WI38 (cell line): ENCODE data around the gene SECISBP2.
A peak's percentile ranks its signal among the peaks of the same experiment; 100 is the strongest.

Experiments used
- H3K4me3 ChIP-seq: 2 replicates; pipeline ENCODE4 v1.5.1; 2011; ENCODE audit warnings: low read depth, mild to moderate bottlenecking, control low read depth, low read length
- TF ChIP-seq, protein P1 (sequence below): IDR thresholded peaks from 2 replicates; pipeline ENCODE4 v1.5.1; 2012; ENCODE audit warnings: low read depth, mild to moderate bottlenecking, control low read depth, low read length

Gene SECISBP2

DNA sequence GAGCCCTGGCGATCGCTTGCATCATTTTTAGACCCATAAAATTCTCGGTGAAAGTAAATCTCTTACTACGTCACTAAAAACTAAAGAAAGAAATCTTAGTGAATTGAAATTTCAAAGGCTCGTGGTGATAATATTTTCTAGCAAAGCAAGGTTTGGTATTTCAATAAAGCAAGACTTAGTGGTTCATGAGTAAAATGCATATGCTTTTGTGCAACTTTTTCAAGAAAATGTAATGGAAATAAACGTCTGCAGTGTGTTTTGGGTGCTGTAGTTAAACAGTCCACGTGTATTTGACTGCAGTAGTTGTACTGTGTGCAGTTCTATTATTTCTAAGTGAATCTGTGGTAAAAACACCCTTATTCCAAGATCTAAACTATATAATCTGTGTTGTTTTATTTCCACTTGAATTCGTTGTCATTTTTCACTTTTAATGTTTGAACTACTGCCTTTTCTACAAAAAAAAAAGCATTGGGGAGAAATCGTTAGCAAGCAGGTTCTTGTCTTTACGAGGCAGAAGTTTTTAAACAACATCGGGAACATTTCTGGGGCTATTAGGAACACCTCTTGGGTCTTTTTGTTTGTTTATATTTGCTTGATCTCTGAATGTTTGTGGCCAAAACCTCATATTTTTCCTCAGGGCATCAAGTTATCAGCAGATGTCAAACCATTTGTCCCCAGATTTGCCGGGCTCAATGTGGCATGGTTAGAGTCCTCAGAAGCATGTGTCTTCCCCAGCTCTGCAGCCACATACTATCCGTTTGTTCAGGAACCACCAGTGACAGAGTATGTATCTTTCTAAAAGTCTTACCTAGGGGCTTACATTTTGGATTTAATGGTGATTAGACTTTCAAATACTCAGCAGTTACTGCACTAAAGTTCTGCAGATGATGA lies 960 bp downstream of the SECISBP2 start:
- TF ChIP-seq, protein P1, sequence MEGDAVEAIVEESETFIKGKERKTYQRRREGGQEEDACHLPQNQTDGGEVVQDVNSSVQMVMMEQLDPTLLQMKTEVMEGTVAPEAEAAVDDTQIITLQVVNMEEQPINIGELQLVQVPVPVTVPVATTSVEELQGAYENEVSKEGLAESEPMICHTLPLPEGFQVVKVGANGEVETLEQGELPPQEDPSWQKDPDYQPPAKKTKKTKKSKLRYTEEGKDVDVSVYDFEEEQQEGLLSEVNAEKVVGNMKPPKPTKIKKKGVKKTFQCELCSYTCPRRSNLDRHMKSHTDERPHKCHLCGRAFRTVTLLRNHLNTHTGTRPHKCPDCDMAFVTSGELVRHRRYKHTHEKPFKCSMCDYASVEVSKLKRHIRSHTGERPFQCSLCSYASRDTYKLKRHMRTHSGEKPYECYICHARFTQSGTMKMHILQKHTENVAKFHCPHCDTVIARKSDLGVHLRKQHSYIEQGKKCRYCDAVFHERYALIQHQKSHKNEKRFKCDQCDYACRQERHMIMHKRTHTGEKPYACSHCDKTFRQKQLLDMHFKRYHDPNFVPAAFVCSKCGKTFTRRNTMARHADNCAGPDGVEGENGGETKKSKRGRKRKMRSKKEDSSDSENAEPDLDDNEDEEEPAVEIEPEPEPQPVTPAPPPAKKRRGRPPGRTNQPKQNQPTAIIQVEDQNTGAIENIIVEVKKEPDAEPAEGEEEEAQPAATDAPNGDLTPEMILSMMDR, result no peak
- peak overlapping the region; percentile 76 for H3K4me3 ChIP-seq

DNA sequence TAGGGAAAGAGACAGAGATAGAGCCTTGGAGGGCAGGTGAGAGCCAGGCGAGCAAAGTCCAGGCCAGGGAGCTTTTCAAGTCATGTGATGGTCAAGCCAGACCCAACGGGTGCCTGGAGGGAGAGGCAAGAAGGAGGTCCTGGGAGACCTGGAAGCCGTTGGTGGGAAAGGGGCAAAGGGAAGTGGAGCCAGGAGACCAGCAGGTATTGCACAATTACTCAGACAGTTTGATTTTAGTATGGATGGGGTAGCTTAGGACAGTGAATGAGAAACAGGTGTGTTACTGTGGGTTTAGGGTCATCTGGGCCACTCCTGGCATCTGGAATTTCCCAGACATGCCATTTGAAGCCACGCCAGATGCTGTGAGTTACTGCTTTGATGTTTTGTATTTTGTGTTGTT lies 5.1 kb downstream of the SECISBP2 start:
- H3K4me3 ChIP-seq, result no peak overlapping the region
- TF ChIP-seq, protein P1, result no peak

DNA sequence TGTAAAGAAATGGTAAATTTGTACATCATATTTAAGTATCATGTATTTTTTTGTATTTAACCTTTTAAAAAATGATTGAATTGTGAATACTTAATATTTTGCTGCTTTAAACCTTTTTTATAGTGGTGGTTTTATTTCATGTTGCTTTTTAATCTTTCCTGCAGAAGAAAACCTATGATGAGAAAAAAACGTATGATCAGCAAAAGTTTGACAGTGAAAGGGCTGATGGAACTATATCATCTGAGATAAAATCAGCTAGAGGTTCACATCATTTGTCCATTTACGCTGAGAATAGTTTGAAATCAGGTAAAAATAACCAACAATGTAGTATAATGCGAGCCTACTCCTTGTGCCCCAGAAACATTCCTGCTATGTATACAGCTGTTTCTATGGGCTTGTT lies 7.4 kb downstream of the SECISBP2 start:
- TF ChIP-seq, protein P1, result no peak
- H3K4me3 ChIP-seq, result no peak overlapping the region

DNA sequence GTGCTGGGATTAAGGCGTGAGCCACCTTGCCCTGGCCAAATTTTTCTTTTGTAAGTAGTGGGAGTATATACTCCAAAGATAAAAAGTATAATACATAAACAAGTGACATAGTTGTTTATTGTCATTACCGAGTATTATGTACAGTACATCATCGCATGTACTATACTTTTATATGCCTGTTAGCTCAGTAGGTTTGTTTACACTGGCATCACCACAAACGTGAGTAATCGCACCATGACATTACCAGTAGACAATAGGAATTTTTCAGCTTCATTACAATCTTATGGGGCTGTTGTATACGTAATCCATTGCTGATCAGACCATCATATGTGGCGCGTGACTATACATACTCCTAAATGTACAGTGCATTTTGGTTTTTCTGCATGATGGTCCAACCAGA lies 9.8 kb downstream of the SECISBP2 start:
- TF ChIP-seq, protein P1, result no peak
- H3K4me3 ChIP-seq, result no peak overlapping the region

DNA sequence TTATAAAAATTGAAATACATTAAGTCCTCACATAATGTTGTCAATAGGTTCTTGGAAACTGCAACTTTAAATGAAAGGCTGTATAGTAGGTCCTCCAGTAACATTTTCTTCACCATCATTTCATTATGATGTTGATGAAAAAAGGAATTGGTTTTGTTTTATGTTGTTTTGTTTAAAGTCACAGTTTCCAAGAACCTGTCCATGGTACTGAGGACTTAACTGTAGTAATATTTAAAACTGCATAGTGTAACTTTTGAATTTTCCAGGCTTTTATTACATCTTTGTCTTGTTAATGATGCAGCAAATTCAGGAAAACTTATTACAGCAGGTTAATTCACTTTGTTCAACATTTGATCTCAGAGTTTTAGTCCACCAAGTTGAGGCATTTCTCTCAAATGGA lies 11.6 kb downstream of the SECISBP2 start:
- TF ChIP-seq, protein P1, result no peak
- no peak overlapping the region for H3K4me3 ChIP-seq

DNA sequence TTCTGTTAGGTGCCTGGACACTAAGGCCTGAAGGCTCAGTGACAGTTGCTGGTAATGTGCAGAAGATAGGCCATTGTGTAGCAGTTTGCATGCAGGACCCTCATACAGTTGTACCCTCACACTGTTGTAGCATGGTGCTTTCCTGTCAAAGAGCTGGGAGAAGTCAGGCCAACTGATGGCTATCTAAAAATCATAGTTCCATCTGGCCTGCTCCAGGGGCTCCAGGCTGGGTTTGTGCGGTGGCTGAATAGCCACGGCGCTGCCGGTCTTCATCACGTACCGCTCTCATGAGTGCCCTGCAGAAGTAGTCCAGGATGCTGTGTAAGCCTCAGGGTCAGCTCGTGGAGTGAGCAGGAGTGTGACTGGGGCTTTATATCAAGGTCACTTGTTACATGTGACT lies 12.2 kb downstream of the SECISBP2 start:
- no peak overlapping the region for H3K4me3 ChIP-seq
- TF ChIP-seq, protein P1, result no peak

DNA sequence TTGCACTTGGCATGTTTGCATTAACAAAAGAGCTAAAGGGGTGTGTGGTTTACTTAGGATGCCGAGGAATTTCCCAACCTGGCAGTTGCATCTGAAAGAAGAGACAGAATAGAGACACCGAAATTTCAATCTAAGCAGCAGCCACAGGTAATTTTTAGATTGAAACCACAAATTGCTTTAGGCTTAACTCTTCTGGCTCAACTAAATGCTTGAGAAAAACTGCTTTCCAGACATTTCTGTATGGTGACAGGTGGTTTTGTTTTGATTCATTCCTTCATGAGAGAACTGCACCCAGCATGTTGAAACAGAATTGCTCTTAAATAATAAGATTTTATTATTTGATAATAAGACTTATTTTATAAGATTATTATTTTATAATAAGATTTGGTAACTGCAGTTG lies 21.5 kb downstream of the SECISBP2 start:
- TF ChIP-seq, protein P1, result no peak
- no peak overlapping the region for H3K4me3 ChIP-seq
